Keratinocyte (primary cell): ENCODE data around the gene PYGM. TPM values are rescaled to one million over a fixed set of nuclear protein-coding genes. Genes with fewer than 3 reads are reported as not detected.

Source experiments
- DNase-seq: peaks from one replicate; pipeline ENCODE4 v3.0.0-alpha.2; 2011; ENCODE audit warnings: low read depth, missing footprints, low spot score
- FAIRE-seq: peaks from 2 replicates; lab custom pipeline; 2011; peaks lifted over from hg19 to GRCh38; lab: Jason Lieb, UNC
- H2AFZ ChIP-seq: 2 replicates; pipeline ENCODE4 v1.6.0; 2012; ENCODE audit warnings: low read length, control low read depth, inconsistent platforms; ENCODE audit not compliant: control insufficient read depth
- H3K27ac ChIP-seq: 2 replicates; pipeline ENCODE4 v1.5.1; 2011; ENCODE audit warnings: low read length; ENCODE audit not compliant: control insufficient read depth, insufficient read depth
- H3K27me3 ChIP-seq: 3 replicates; pipeline ENCODE4 v1.6.0; 2011; ENCODE audit warnings: low read length; ENCODE audit not compliant: control insufficient read depth, insufficient read depth; ENCODE audit errors: extremely low read depth
- H3K36me3 ChIP-seq, 2 experiments: 2 replicates in 1 of 2; 3 replicates in 1 of 2; pipeline ENCODE4 v1.5.1; 2011; ENCODE audit warnings: low read length in 2 of 2, mild to moderate bottlenecking in 1 of 2; ENCODE audit not compliant: control insufficient read depth in 2 of 2, insufficient read depth in 2 of 2; ENCODE audit errors: extremely low read depth in 1 of 2
- H3K4me1 ChIP-seq: 3 replicates; pipeline ENCODE4 v1.5.1; 2011; ENCODE audit warnings: low read length; ENCODE audit not compliant: control insufficient read depth, insufficient read depth; ENCODE audit errors: extremely low read depth
- H3K4me2 ChIP-seq: 3 replicates; pipeline ENCODE4 v1.6.0; 2011; ENCODE audit warnings: low read depth, low read length; ENCODE audit not compliant: control insufficient read depth, insufficient read depth; ENCODE audit errors: extremely low read depth
- H3K4me3 ChIP-seq, 3 experiments: fragments of 200-600 bp in 1 of 3; sonication (generic) in 1 of 3; 2 replicates in 2 of 3; 3 replicates in 1 of 3; pipeline ENCODE4 v1.5.1; 2011 to 2016; ENCODE audit warnings: low read length in 3 of 3, mild to moderate bottlenecking in 3 of 3, control low read depth in 2 of 3, inconsistent platforms in 1 of 3, low read depth in 1 of 3, mixed read lengths in 1 of 3, mixed run types in 1 of 3, moderate library complexity in 1 of 3; ENCODE audit not compliant: control insufficient read depth in 2 of 3, insufficient read depth in 2 of 3; ENCODE audit errors: extremely low read depth in 1 of 3
- H3K79me2 ChIP-seq: 2 replicates; pipeline ENCODE4 v1.6.0; 2012; ENCODE audit warnings: low read length; ENCODE audit not compliant: control insufficient read depth, insufficient read depth
- H3K9ac ChIP-seq: 3 replicates; pipeline ENCODE4 v1.6.0; 2011; ENCODE audit warnings: low read length; ENCODE audit not compliant: control insufficient read depth, insufficient read depth; ENCODE audit errors: extremely low read depth
- H3K9me1 ChIP-seq: 3 replicates; pipeline ENCODE4 v1.6.0; 2011; ENCODE audit warnings: low read length; ENCODE audit not compliant: control insufficient read depth, insufficient read depth; ENCODE audit errors: extremely low read depth
- H3K9me3 ChIP-seq: 2 replicates; pipeline ENCODE4 v1.5.1; 2012; ENCODE audit warnings: low read depth, low read length; ENCODE audit not compliant: control insufficient read depth
- H4K20me1 ChIP-seq: 3 replicates; pipeline ENCODE4 v1.6.0; 2011; ENCODE audit warnings: low read length; ENCODE audit not compliant: control insufficient read depth, insufficient read depth; ENCODE audit errors: extremely low read depth
- EZH2 ChIP-seq: IDR thresholded peaks from one replicate; pipeline ENCODE4 v1.6.1; 2012; ENCODE audit warnings: inconsistent platforms, mild to moderate bottlenecking, low read length, moderate library complexity
- dilution Hi-C: fragments of 300-500 bp; cut with MboI; formaldehyde crosslinking; loops from one replicate; pipeline ENCODE4 v1.7.0; 2020; ENCODE audit warnings: low sequenced_read_pairs; ENCODE audit not compliant: extremely low pct_ligation_motif_present
- polyA plus RNA-seq, 5 experiments: library from polyadenylated mRNA; depleted of rRNA in 3 of 5; stranded (reverse) in 3 of 5; stranded (forward) in 1 of 5; unstranded in 1 of 5; fragments of >200 nt; gene quantifications; 1 replicate in 1 of 5; 2 replicates in 3 of 5; 3 replicates in 1 of 5; pipeline versions ENCODE4 v1.2.1 to v1.2.3, GENCODE V29; 2011 to 2012; ENCODE audit warnings: missing spikeins in 2 of 5, low read depth in 1 of 5, low replicate concordance in 1 of 5
- TF ChIP-seq, protein P1 (sequence below), 3 experiments: IDR thresholded peaks in 1 of 3; conservative IDR thresholded peaks in 1 of 3; optimal IDR thresholded peaks in 1 of 3; 2 replicates in 2 of 3; 3 replicates in 1 of 3; pipeline versions ENCODE3 to v1.5.1; 2011; ENCODE audit warnings: low read length in 3 of 3, mild to moderate bottlenecking in 3 of 3, moderate library complexity in 2 of 3, control low read depth in 1 of 3, inconsistent platforms in 1 of 3; ENCODE audit not compliant: insufficient read depth in 2 of 3; ENCODE audit errors: extremely low read depth in 1 of 3

The PYGM gene
- polyA plus RNA-seq, 1 donor (not counting 4 experiments of a cell fraction or from before 2014, with no cell fraction given): 0.05 TPM

- TF ChIP-seq, protein P1, sequence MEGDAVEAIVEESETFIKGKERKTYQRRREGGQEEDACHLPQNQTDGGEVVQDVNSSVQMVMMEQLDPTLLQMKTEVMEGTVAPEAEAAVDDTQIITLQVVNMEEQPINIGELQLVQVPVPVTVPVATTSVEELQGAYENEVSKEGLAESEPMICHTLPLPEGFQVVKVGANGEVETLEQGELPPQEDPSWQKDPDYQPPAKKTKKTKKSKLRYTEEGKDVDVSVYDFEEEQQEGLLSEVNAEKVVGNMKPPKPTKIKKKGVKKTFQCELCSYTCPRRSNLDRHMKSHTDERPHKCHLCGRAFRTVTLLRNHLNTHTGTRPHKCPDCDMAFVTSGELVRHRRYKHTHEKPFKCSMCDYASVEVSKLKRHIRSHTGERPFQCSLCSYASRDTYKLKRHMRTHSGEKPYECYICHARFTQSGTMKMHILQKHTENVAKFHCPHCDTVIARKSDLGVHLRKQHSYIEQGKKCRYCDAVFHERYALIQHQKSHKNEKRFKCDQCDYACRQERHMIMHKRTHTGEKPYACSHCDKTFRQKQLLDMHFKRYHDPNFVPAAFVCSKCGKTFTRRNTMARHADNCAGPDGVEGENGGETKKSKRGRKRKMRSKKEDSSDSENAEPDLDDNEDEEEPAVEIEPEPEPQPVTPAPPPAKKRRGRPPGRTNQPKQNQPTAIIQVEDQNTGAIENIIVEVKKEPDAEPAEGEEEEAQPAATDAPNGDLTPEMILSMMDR (optimal IDR thresholded peaks at IDR 0.05 in 1 of 3, IDR thresholded peaks at IDR 0.05 in 1 of 3, conservative IDR thresholded peaks at IDR 0.05 in 1 of 3; ENCODE audit: extremely low read depth in 1 of 3, insufficient read depth in 2 of 3, low read length in 3 of 3): no peak
- TF ChIP-seq EZH2: no peak
- Histone ChIP-seq H3K4me2 (no peak overlapping the region), H3K4me1 (no peaks in the 10 kb centered on the region), H3K27me3 (peaks cover 77% of the 10 kb centered on the region), H4K20me1 (no peaks in the 10 kb centered on the region), H3K9ac (no peak overlapping the region), H3K9me3 (no peaks in the 10 kb centered on the region), H3K36me3 (no peaks in the 10 kb centered on the region), H3K4me3 (no peak overlapping the region), H2AFZ (no peak overlapping the region), H3K27ac (no peak overlapping the region), H3K9me1 (no peaks in the 10 kb centered on the region), H3K79me2 (no peaks in the 10 kb centered on the region)
- DNase-seq (no peak), FAIRE-seq (no peak)
- dilution Hi-C loops: no loop called here
Observed at GRCh38 chr11:64718780-64719124, 41.0 kb downstream of the PYGM start.

DNA sequence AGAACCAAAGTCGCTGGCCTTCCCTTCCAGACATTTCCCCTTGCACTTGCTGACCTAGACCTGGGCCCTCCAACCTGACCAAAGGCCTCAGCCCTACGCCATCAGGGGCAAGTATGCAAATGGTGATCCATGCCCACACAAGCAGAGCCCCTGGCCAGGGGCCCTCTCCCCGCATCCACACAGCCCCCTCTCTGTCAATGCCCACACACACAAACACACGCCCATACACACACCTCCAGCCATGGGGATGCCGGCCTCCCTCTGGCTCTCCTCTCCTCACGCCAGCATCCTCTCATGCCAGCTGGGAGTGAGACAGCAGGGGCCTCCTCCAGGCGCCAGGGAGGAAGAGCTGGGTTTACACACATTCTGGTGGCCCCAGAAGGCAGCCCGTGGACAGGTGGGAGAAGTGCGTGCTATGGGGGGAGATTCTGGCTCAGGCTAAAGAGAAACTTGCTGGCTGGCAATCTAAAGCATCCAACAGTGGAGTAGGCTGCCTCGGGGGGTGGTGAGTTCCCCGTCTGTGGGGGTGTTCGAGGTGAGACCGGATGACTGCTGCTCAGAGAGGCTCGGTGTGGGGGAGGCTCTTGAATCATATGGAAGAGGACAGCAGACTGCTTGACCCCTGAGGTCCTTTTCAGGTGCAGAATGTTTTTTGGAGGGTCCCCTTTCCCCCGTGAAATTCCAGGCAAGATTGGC, 41.5 kb downstream of the PYGM start:
- Histone ChIP-seq H3K79me2 (no peaks in the 10 kb centered on the region), H3K27me3 (peaks cover 80% of the 10 kb centered on the region), H3K9me1 (no peaks in the 10 kb centered on the region), H3K9me3 (no peaks in the 10 kb centered on the region), H2AFZ (no peak overlapping the region), H4K20me1 (no peaks in the 10 kb centered on the region), H3K27ac (no peak overlapping the region), H3K36me3 (no peaks in the 10 kb centered on the region), H3K9ac (no peak overlapping the region), H3K4me3 (no peak overlapping the region), H3K4me1 (no peaks in the 10 kb centered on the region), H3K4me2 (no peak overlapping the region)
- TF ChIP-seq, protein P1 (optimal IDR thresholded peaks at IDR 0.05 in 1 of 3, IDR thresholded peaks at IDR 0.05 in 1 of 3, conservative IDR thresholded peaks at IDR 0.05 in 1 of 3; ENCODE audit: extremely low read depth in 1 of 3, insufficient read depth in 2 of 3, low read length in 3 of 3): no peak
- TF ChIP-seq EZH2: no peak
- dilution Hi-C loops: no loop called here
- DNase-seq (no peak), FAIRE-seq (no peak)
